HG03280 (cell line): ENCODE measurements around the gene NHSL2.
"Not testable (repeated sequence)": the region's sequence is repeated elsewhere in the genome, so short reads cannot be mapped to it uniquely, and the experiment has no call there.

Source experiments
- ATAC-seq: cut with Tn5 transposase; IDR thresholded peaks from one replicate; pipeline ENCODE4 v1.9.1; 2021; ENCODE audit warnings: mild to moderate bottlenecking, moderate library complexity; ENCODE audit not compliant: unreplicated experiment

Gene NHSL2

GRCh38 chrX:71922686-71923085, 12.0 kb downstream of the NHSL2 start:
- ATAC-seq, result no peak

GRCh38 chrX:71923516-71923915, 12.9 kb downstream of the NHSL2 start:
- no peak for ATAC-seq

GRCh38 chrX:71927040-71927439, 16.4 kb downstream of the NHSL2 start:
- ATAC-seq, result no peak

GRCh38 chrX:71928856-71929255, 18.2 kb downstream of the NHSL2 start:
- no peak for ATAC-seq

GRCh38 chrX:71930298-71930697, 19.7 kb downstream of the NHSL2 start:
- ATAC-seq, result no peak

- no peak for ATAC-seq
These were observed 24.8 kb downstream of the NHSL2 start for GRCh38 chrX:71935476-71935875.

GRCh38 chrX:71936632-71937031, 26.0 kb downstream of the NHSL2 start:
- no peak for ATAC-seq

- no peak for ATAC-seq
These were observed 27.7 kb downstream of the NHSL2 start for GRCh38 chrX:71938371-71938770.

- ATAC-seq, result no peak
These were observed 30.5 kb downstream of the NHSL2 start for GRCh38 chrX:71941145-71941544.

GRCh38 chrX:71941776-71942175, 31.1 kb downstream of the NHSL2 start:
- no peak for ATAC-seq

- no peak for ATAC-seq
These were observed 33.7 kb downstream of the NHSL2 start for GRCh38 chrX:71944369-71944768.

GRCh38 chrX:71945237-71945805, 34.7 kb downstream of the NHSL2 start:
- ATAC-seq, result no peak

GRCh38 chrX:71949363-71949762, 38.7 kb downstream of the NHSL2 start:
- ATAC-seq, result no peak

- no peak for ATAC-seq
These were observed 39.3 kb downstream of the NHSL2 start for GRCh38 chrX:71949844-71950445.

GRCh38 chrX:71953391-71953790, 42.7 kb downstream of the NHSL2 start:
- ATAC-seq, result no peak

GRCh38 chrX:71953946-71954345, 43.3 kb downstream of the NHSL2 start:
- no peak for ATAC-seq

- no peak for ATAC-seq
These were observed 43.8 kb downstream of the NHSL2 start for GRCh38 chrX:71954458-71954857.

GRCh38 chrX:71955530-71956120, 45.0 kb downstream of the NHSL2 start:
- ATAC-seq, result no peak

GRCh38 chrX:71958281-71958675, 47.6 kb downstream of the NHSL2 start:
- no peak for ATAC-seq

GRCh38 chrX:71964184-71964583, 53.5 kb downstream of the NHSL2 start:
- not testable (repeated sequence) for ATAC-seq

- no peak for ATAC-seq
These were observed 64.3 kb downstream of the NHSL2 start for GRCh38 chrX:71974916-71975315.

GRCh38 chrX:71976753-71977152, 66.1 kb downstream of the NHSL2 start:
- no peak for ATAC-seq

GRCh38 chrX:71978164-71978563, 67.5 kb downstream of the NHSL2 start:
- ATAC-seq, result no peak
